IMR-90 (cell line): ENCODE data around the gene ZNF862. TPM values are rescaled to one million over a fixed set of nuclear protein-coding genes. Genes with fewer than 3 reads are reported as not detected.

Experiments used
- ATAC-seq: fragments of 200-7000 bp; cut with Tn5 transposase; 2 replicates; pipeline ENCODE4 v1.9.1; 2020; ENCODE audit warnings: low read depth, mild to moderate bottlenecking, moderate library complexity
- BruUV-seq: library from RNA; stranded (reverse); fragments of 400-500 nt; replicated peaks from 2 replicates; lab custom pipeline; 2021; lab: Mats Ljungman, UMichigan
- CTCF ChIA-PET: fragments of 300-600 bp; formaldehyde crosslinking; extraction: SDS; loops from one replicate; lab custom pipeline; 2021; ENCODE audit warnings: antibody characterized with exemption; lab: Yijun Ruan, JAX
- POLR2A ChIA-PET: fragments of 300-600 bp; sonication (Branson Sonifier 250); formaldehyde crosslinking; loops from one replicate; lab custom pipeline; 2022; ENCODE audit warnings: antibody characterized with exemption; ENCODE audit not compliant: unreplicated experiment; lab: Charles Lee
- DNase-seq: peaks from one replicate; pipeline ENCODE4 v3.0.0; 2013
- H2AFZ ChIP-seq: replicated peaks from 2 replicates; pipeline ENCODE3; 2013; ENCODE audit warnings: low read length, mild to moderate bottlenecking; ENCODE audit not compliant: poor library complexity
- H2AK5ac ChIP-seq: 2 replicates; pipeline ENCODE4 v1.6.1; 2013; ENCODE audit warnings: low read depth, low read length, inconsistent platforms
- H2AK9ac ChIP-seq: replicated peaks from 2 replicates; pipeline ENCODE3; 2013; ENCODE audit warnings: mild to moderate bottlenecking, low read depth, low read length, moderate library complexity; ENCODE audit not compliant: poor library complexity
- H2BK120ac ChIP-seq: 2 replicates; pipeline ENCODE4 v1.6.1; 2013; ENCODE audit warnings: low read depth, low read length, inconsistent platforms
- H2BK15ac ChIP-seq: 3 replicates; pipeline ENCODE4 v1.6.1; 2013; ENCODE audit warnings: low read depth, low read length, inconsistent platforms
- H2BK20ac ChIP-seq: 2 replicates; pipeline ENCODE4 v1.6.1; 2013; ENCODE audit warnings: low read depth, mild to moderate bottlenecking, inconsistent platforms, low read length, moderate library complexity
- H2BK5ac ChIP-seq: 2 replicates; pipeline ENCODE4 v1.6.1; 2013; ENCODE audit warnings: mild to moderate bottlenecking, low read depth, low read length, inconsistent platforms; ENCODE audit not compliant: poor library complexity, severe bottlenecking
- H3K14ac ChIP-seq: replicated peaks from 2 replicates; pipeline ENCODE4 v1.6.1; 2013; ENCODE audit warnings: low read depth, low read length, inconsistent platforms
- H3K18ac ChIP-seq: 2 replicates; pipeline ENCODE4 v1.6.1; 2013; ENCODE audit warnings: low read depth, low read length, control low read depth
- H3K23ac ChIP-seq: 2 replicates; pipeline ENCODE4 v1.6.1; 2013; ENCODE audit warnings: low read depth, low read length, inconsistent platforms
- H3K27ac ChIP-seq: 2 replicates; pipeline ENCODE4 v1.5.1; 2013; ENCODE audit warnings: mild to moderate bottlenecking, control low read depth, low read length; ENCODE audit not compliant: insufficient read depth
- H3K27me3 ChIP-seq: 2 replicates; pipeline ENCODE4 v1.6.1; 2013; ENCODE audit warnings: low read length; ENCODE audit not compliant: control insufficient read depth, insufficient read depth
- H3K36me3 ChIP-seq: 2 replicates; pipeline ENCODE4 v1.6.1; 2013; ENCODE audit warnings: low read length, mixed read lengths; ENCODE audit not compliant: control insufficient read depth, insufficient read depth
- H3K4ac ChIP-seq: 2 replicates; pipeline ENCODE4 v1.6.1; 2013; ENCODE audit warnings: low read depth, low read length, inconsistent platforms
- H3K4me1 ChIP-seq: 2 replicates; pipeline ENCODE4 v1.6.1; 2013; ENCODE audit warnings: low read length, mixed read lengths; ENCODE audit not compliant: control insufficient read depth, insufficient read depth
- H3K4me2 ChIP-seq: 2 replicates; pipeline ENCODE4 v1.6.1; 2013; ENCODE audit warnings: low read depth, mild to moderate bottlenecking, control low read depth, low read length, moderate library complexity
- H3K4me3 ChIP-seq: 2 replicates; pipeline ENCODE4 v1.5.1; 2013; ENCODE audit warnings: low read depth, mild to moderate bottlenecking, control low read depth, low read length, moderate library complexity; ENCODE audit not compliant: insufficient read depth
- H3K56ac ChIP-seq: 2 replicates; pipeline ENCODE4 v1.6.1; 2013; ENCODE audit warnings: low read length, inconsistent platforms; ENCODE audit not compliant: insufficient read depth; ENCODE audit errors: extremely low read depth
- H3K79me1 ChIP-seq, 2 experiments: 2 replicates each; pipeline ENCODE4 v1.6.1; 2013; ENCODE audit warnings: low read length in 2 of 2, inconsistent platforms in 1 of 2, low read depth in 1 of 2
- H3K9ac ChIP-seq: 2 replicates; pipeline ENCODE4 v1.6.1; 2013; ENCODE audit warnings: low read depth, low read length, control low read depth
- H3K9me1 ChIP-seq: 2 replicates; pipeline ENCODE4 v1.6.1; 2013; ENCODE audit warnings: low read length, inconsistent platforms; ENCODE audit not compliant: insufficient read depth
- H3K9me3 ChIP-seq: 2 replicates; pipeline ENCODE4 v1.6.1; 2013; ENCODE audit warnings: low read length; ENCODE audit not compliant: control insufficient read depth, insufficient read depth
- H4K20me1 ChIP-seq: 2 replicates; pipeline ENCODE4 v1.6.1; 2013; ENCODE audit warnings: low read length, inconsistent platforms; ENCODE audit not compliant: insufficient read depth
- H4K5ac ChIP-seq: 2 replicates; pipeline ENCODE4 v1.6.1; 2013; ENCODE audit warnings: mild to moderate bottlenecking, low read depth, low read length, control low read depth
- H4K8ac ChIP-seq, 2 experiments: 2 replicates each; pipeline ENCODE4 v1.6.1; 2013; ENCODE audit warnings: low read depth in 2 of 2, low read length in 2 of 2, control low read depth in 1 of 2, inconsistent platforms in 1 of 2
- H4K91ac ChIP-seq: 2 replicates; pipeline ENCODE4 v1.6.1; 2013; ENCODE audit warnings: low read depth, low read length, inconsistent platforms; ENCODE audit not compliant: insufficient read depth
- BHLHE40 ChIP-seq: fragments of 150-350 bp; IDR thresholded peaks from 2 replicates; pipeline ENCODE4 v1.6.1; 2016; ENCODE audit warnings: mild to moderate bottlenecking, low read depth, low read length
- CEBPB ChIP-seq: IDR thresholded peaks from 2 replicates; pipeline ENCODE4 v1.6.1; 2012; ENCODE audit warnings: low read depth, low read length, improper control_type of control experiment
- CHD1 ChIP-seq: IDR thresholded peaks from 2 replicates; pipeline ENCODE4 v1.6.1; 2012; ENCODE audit warnings: low read depth, low read length, improper control_type of control experiment
- CTCF ChIP-seq: conservative IDR thresholded peaks from 2 replicates; pipeline ENCODE4 v1.5.1; 2012; ENCODE audit warnings: mild to moderate bottlenecking, low read depth, low read length, improper control_type of control experiment
- ELK1 ChIP-seq: fragments of 150-350 bp; IDR thresholded peaks from 2 replicates; pipeline ENCODE4 v1.6.1; 2016; ENCODE audit warnings: low read depth, mild to moderate bottlenecking, low read length, moderate library complexity, borderline replicate concordance
- FOS ChIP-seq: fragments of 150-350 bp; IDR thresholded peaks from 2 replicates; pipeline ENCODE4 v1.6.1; 2016; ENCODE audit warnings: low read depth, low read length
- MAFK ChIP-seq: IDR thresholded peaks from 2 replicates; pipeline ENCODE4 v1.6.1; 2012; ENCODE audit warnings: low read depth, low read length, improper control_type of control experiment
- MAZ ChIP-seq: IDR thresholded peaks from 2 replicates; pipeline ENCODE4 v1.6.1; 2012; ENCODE audit warnings: low read depth, mild to moderate bottlenecking, low read length, improper control_type of control experiment, moderate library complexity, borderline replicate concordance
- MXI1 ChIP-seq: IDR thresholded peaks from 2 replicates; pipeline ENCODE4 v1.6.1; 2012; ENCODE audit warnings: low read depth, mild to moderate bottlenecking, low read length, moderate library complexity, borderline replicate concordance
- NFE2L2 ChIP-seq: fragments of 150-350 bp; IDR thresholded peaks from 2 replicates; pipeline ENCODE4 v1.6.1; 2016; ENCODE audit warnings: low read depth, mild to moderate bottlenecking, low read length
- POLR2A ChIP-seq: IDR thresholded peaks from 2 replicates; pipeline ENCODE4 v1.6.1; 2012; ENCODE audit warnings: mild to moderate bottlenecking, low read depth, low read length
- RAD21 ChIP-seq: IDR thresholded peaks from 2 replicates; pipeline ENCODE4 v1.6.1; 2012; ENCODE audit warnings: low read length, improper control_type of control experiment
- RCOR1 ChIP-seq: IDR thresholded peaks from 2 replicates; pipeline ENCODE4 v1.6.1; 2012; ENCODE audit warnings: mild to moderate bottlenecking, low read length, improper control_type of control experiment; ENCODE audit not compliant: insufficient replicate concordance
- RFX5 ChIP-seq: IDR thresholded peaks from 2 replicates; pipeline ENCODE4 v1.8.0; 2012; ENCODE audit warnings: low read depth, mild to moderate bottlenecking, low read length, moderate library complexity
- SMC3 ChIP-seq: fragments of 150-350 bp; IDR thresholded peaks from 2 replicates; pipeline ENCODE4 v1.6.1; 2016; ENCODE audit warnings: low read depth, mild to moderate bottlenecking, antibody characterized with exemption, low read length, moderate library complexity
- USF2 ChIP-seq: fragments of 150-350 bp; IDR thresholded peaks from 2 replicates; pipeline ENCODE4 v1.6.1; 2017; ENCODE audit warnings: mild to moderate bottlenecking, antibody characterized with exemption, low read length, low read depth
- WGBS, 2 experiments: methylation state at CpG; one replicate each; pipeline versions ENCODE4 v1.1.5 to v1.1.7; 2013; ENCODE audit warnings: missing lambda C conversion rate in 2 of 2; ENCODE audit not compliant: insufficient read length in 1 of 2; ENCODE audit errors: extremely low coverage in 2 of 2; 5-methylcytosine and 5-hydroxymethylcytosine counted together
- dilution Hi-C: fragments of 300-500 bp; cut with HindIII; formaldehyde crosslinking; loops from one replicate; pipeline ENCODE4 v1.14.3; 2018; ENCODE audit warnings: low sequenced_read_pairs; ENCODE audit not compliant: unreplicated experiment
- in situ Hi-C: fragments of 300-500 bp; cut with MboI; formaldehyde crosslinking; loops from 3 replicates; pipeline ENCODE4 v1.14.3; 2019; ENCODE audit warnings: low sequenced_read_pairs, inconsistent platforms, mixed read lengths
- intact Hi-C: fragments of 100-400 bp; cut with micrococcal nuclease; formaldehyde crosslinking; loops from 2 replicates; pipeline ENCODE4 v1.10.0; 2022
- polyA plus RNA-seq, 3 experiments: library from polyadenylated mRNA; depleted of rRNA; stranded (reverse); fragments of >200 nt; gene quantifications; 2 replicates each; pipeline ENCODE4 v1.2.3, GENCODE V29; 2012; ENCODE audit warnings: low replicate concordance in 1 of 3
- total RNA-seq: library from RNA; depleted of rRNA; stranded (reverse); fragments of >200 nt; gene quantifications from 2 replicates; pipeline ENCODE4 v1.2.3, GENCODE V29; 2012

ZNF862 gene
- total and polyA plus RNA-seq, 2 of the 4 experiments (the other 2 are of a cell fraction), result 5.9 to 10.8 TPM

GRCh38 chr7:149817836-149818535, 20.2 kb upstream of the ZNF862 start:
- WGBS, 2 experiments, result 47% methylated on average over 7 of the region's 23 CpGs; no CpG with 5 or more reads in 1 of the 2 experiments
- H3K36me3 ChIP-seq, result no peaks in the 10 kb centered on the region
- CTCF ChIA-PET, result no interaction called here
- intact Hi-C loops (no loop called here), in situ Hi-C loops (no loop called here), dilution Hi-C loops (no loop called here)
- TF ChIP-seq MAZ (no peak), MAFK (no peak), MXI1 (no peak), CEBPB (no peak), FOS (no peak), CHD1 (no peak), RFX5 (no peak), BHLHE40 (no peak), NFE2L2 (no peak), SMC3 (no peak), POLR2A (no peak), USF2 (no peak), RCOR1 (no peak), ELK1 (no peak), RAD21 (no peak), CTCF (no peak)
- H3K9me1 ChIP-seq, result no peaks in the 10 kb centered on the region
- H3K9me3 ChIP-seq, result no peaks in the 10 kb centered on the region
- no peak overlapping the region for H3K18ac ChIP-seq
- no peak overlapping the region for H2BK5ac ChIP-seq
- DNase-seq, result no peak
- no TSS peak for BruUV-seq
- no peak overlapping the region for H2BK120ac ChIP-seq
- no peak overlapping the region for H3K4me2 ChIP-seq
- no peak overlapping the region for H2AK9ac ChIP-seq
- H4K5ac ChIP-seq, result no peak overlapping the region
- no peaks in the 10 kb centered on the region for H3K79me1 ChIP-seq
- no peak overlapping the region for H3K9ac ChIP-seq
- no peak overlapping the region for H4K8ac ChIP-seq
- H3K4me3 ChIP-seq, result no peak overlapping the region
- H3K27me3 ChIP-seq, result peaks cover 16% of the 10 kb centered on the region; the same call in 1 of the 2 replicates
- no peak overlapping the region for H3K27ac ChIP-seq
- no peaks in the 10 kb centered on the region for H3K4me1 ChIP-seq
- no peak for ATAC-seq
- no peak overlapping the region for H2BK20ac ChIP-seq
- H4K91ac ChIP-seq, result no peak overlapping the region
- no peak overlapping the region for H3K14ac ChIP-seq
- POLR2A ChIA-PET, result no interaction called here
- no peak overlapping the region for H2AK5ac ChIP-seq
- H4K20me1 ChIP-seq, result no peaks in the 10 kb centered on the region
- no peak overlapping the region for H2AFZ ChIP-seq
- H3K23ac ChIP-seq, result no peak overlapping the region
- H3K56ac ChIP-seq, result no peak overlapping the region
- H3K4ac ChIP-seq, result no peak overlapping the region
- H2BK15ac ChIP-seq, result no peak overlapping the region
